GM19467 (cell line): Measurements from ENCODE around the gene CHST11.
"Not testable (repeated sequence)": the region's sequence is repeated elsewhere in the genome, so short reads cannot be mapped to it uniquely, and the experiment has no call there.

Source experiments
- ATAC-seq: cut with Tn5 transposase; IDR thresholded peaks from one replicate; pipeline ENCODE4 v1.9.1; 2021; ENCODE audit warnings: mild to moderate bottlenecking, moderate library complexity; ENCODE audit not compliant: unreplicated experiment

CHST11 gene

GRCh38 chr12:104522985-104523722, 66.4 kb downstream of the CHST11 start:
- no peak for ATAC-seq

GRCh38 chr12:104524034-104524832, 67.5 kb downstream of the CHST11 start:
- no peak for ATAC-seq

- ATAC-seq = no peak
Observed at GRCh38 chr12:104526320-104526719, 69.6 kb downstream of the CHST11 start.

- no peak for ATAC-seq
Observed at GRCh38 chr12:104526751-104527150, 70.0 kb downstream of the CHST11 start.

GRCh38 chr12:104527653-104528052, 70.9 kb downstream of the CHST11 start:
- not testable (repeated sequence) for ATAC-seq

GRCh38 chr12:104529130-104529874, 72.6 kb downstream of the CHST11 start:
- ATAC-seq = no peak

- ATAC-seq = no peak
Observed at GRCh38 chr12:104532636-104533035, 75.9 kb downstream of the CHST11 start.

- ATAC-seq = no peak
Observed at GRCh38 chr12:104533134-104533533, 76.4 kb downstream of the CHST11 start.

- no peak for ATAC-seq
Observed at GRCh38 chr12:104534162-104534856, 77.6 kb downstream of the CHST11 start.

GRCh38 chr12:104534857-104535248, 78.1 kb downstream of the CHST11 start:
- no peak for ATAC-seq

- ATAC-seq = no peak
Observed at GRCh38 chr12:104535369-104535768, 78.6 kb downstream of the CHST11 start.

GRCh38 chr12:104536841-104537240, 80.1 kb downstream of the CHST11 start:
- ATAC-seq = no peak

GRCh38 chr12:104538056-104538455, 81.3 kb downstream of the CHST11 start:
- no peak for ATAC-seq

GRCh38 chr12:104538891-104539462, 82.2 kb downstream of the CHST11 start:
- ATAC-seq = no peak

- ATAC-seq = no peak
Observed at GRCh38 chr12:104544836-104545235, 88.1 kb downstream of the CHST11 start.

GRCh38 chr12:104546575-104546974, 89.8 kb downstream of the CHST11 start:
- no peak for ATAC-seq

GRCh38 chr12:104547235-104547634, 90.5 kb downstream of the CHST11 start:
- no peak for ATAC-seq

- ATAC-seq = no peak
Observed at GRCh38 chr12:104549815-104550480, 93.2 kb downstream of the CHST11 start.

- peak; percentile 51 for ATAC-seq
Observed at GRCh38 chr12:104551313-104551931, 94.7 kb downstream of the CHST11 start.

- no peak for ATAC-seq
Observed at GRCh38 chr12:104553421-104553820, 96.7 kb downstream of the CHST11 start.
